Lower leg skin (tissue), 4 donors: Measurements from ENCODE around the gene VWC2L. TPM values are rescaled to one million over a fixed set of nuclear protein-coding genes. Genes with fewer than 3 reads are reported as not detected.

ENCODE experiments used
- DNase-seq, 2 donors: peaks; one replicate each; pipeline ENCODE4 v3.0.0-alpha.2; 2019; ENCODE audit warnings: low spot score in 2 of 2
- H3K4me3 ChIP-seq: fragments of 200-600 bp; sonication (generic); 2 replicates; pipeline ENCODE4 v1.5.1; 2017; ENCODE audit warnings: mild to moderate bottlenecking, low read depth; ENCODE audit not compliant: poor library complexity, severe bottlenecking
- CTCF ChIP-seq, 3 donors: fragments of 450-650 bp; IDR thresholded peaks; one replicate each; pipeline ENCODE4 v1.5.1; 2016; ENCODE audit warnings: antibody characterized with exemption in 3 of 3, mild to moderate bottlenecking in 3 of 3, moderate library complexity in 2 of 3
- POLR2A ChIP-seq, 2 donors: fragments of 450-650 bp; IDR thresholded peaks; one replicate each; pipeline ENCODE4 v1.6.1; 2016 to 2017; ENCODE audit warnings: antibody characterized with exemption in 2 of 2, mild to moderate bottlenecking in 1 of 2, moderate library complexity in 1 of 2
- WGBS, 2 donors: methylation state at CpG; one replicate each; pipeline ENCODE4 v1.1.5; 2018; 5-methylcytosine and 5-hydroxymethylcytosine counted together
- intact Hi-C: fragments of 100-400 bp; cut with DNase I; formaldehyde crosslinking; loops from one replicate; pipeline ENCODE4 v1.15.0; 2023; ENCODE audit warnings: low total_unique reads
- total RNA-seq, 4 donors: library from RNA; depleted of rRNA; stranded (reverse); fragments of >200 nt; gene quantifications; one replicate each; pipeline ENCODE4 v1.1.0, GENCODE V29; 2016

The VWC2L gene
- total RNA-seq, 4 donors from 2014 or later, result not detected

- no peak for TF ChIP-seq CTCF (IDR thresholded peaks at IDR 0.05)
- TF ChIP-seq POLR2A (IDR thresholded peaks at IDR 0.05), result no peak
- intact Hi-C loops, result no loop called here
- no peak for DNase-seq
- H3K4me3 ChIP-seq, result no peak overlapping the region
Measured at GRCh38 chr2:214389334-214389733, 21.5 kb upstream of the VWC2L start.

GRCh38 chr2:214393796-214394195 lies 17.1 kb upstream of the VWC2L start:
- H3K4me3 ChIP-seq, result no peak overlapping the region
- intact Hi-C loops, result no loop called here
- DNase-seq, result no peak
- TF ChIP-seq POLR2A (IDR thresholded peaks at IDR 0.05) (no peak), CTCF (IDR thresholded peaks at IDR 0.05) (no peak)

- TF ChIP-seq CTCF (IDR thresholded peaks at IDR 0.05) (no peak), POLR2A (IDR thresholded peaks at IDR 0.05) (no peak)
- intact Hi-C loops, result no loop called here
- WGBS, 2 donors, result 70 to 82% methylated on average over 1 of the region's 1 CpG
- no peak for DNase-seq
- H3K4me3 ChIP-seq, result no peak overlapping the region
Measured at GRCh38 chr2:214395040-214395439, 15.8 kb upstream of the VWC2L start.

- no peak overlapping the region for H3K4me3 ChIP-seq
- 39 to 41% methylated on average over 2 of the region's 2 CpGs for WGBS, 2 donors
Measured at GRCh38 chr2:214401580-214401979, 9.3 kb upstream of the VWC2L start.

GRCh38 chr2:214410128-214410775 lies 602 bp upstream of the VWC2L start:
- no peak overlapping the region for H3K4me3 ChIP-seq
- intact Hi-C loops, result no loop called here
- 46 to 48% methylated on average over 13 of the region's 13 CpGs for WGBS, 2 donors

More at GRCh38 chr2:214401580-214401979, 9.3 kb upstream of the VWC2L start:
- intact Hi-C loops, result no loop called here
- TF ChIP-seq POLR2A (IDR thresholded peaks at IDR 0.05) (no peak), CTCF (IDR thresholded peaks at IDR 0.05) (no peak)
- DNase-seq, result no peak

More at GRCh38 chr2:214410128-214410775, 602 bp upstream of the VWC2L start:
- TF ChIP-seq CTCF (IDR thresholded peaks at IDR 0.05) (no peak), POLR2A (IDR thresholded peaks at IDR 0.05) (no peak)
- DNase-seq, result no peak
